Epithelial cell of prostate (primary cell): ENCODE data around the gene KCNK4.

Experiments
- DNase-seq: peaks from one replicate; pipeline ENCODE4 v3.0.0-alpha.2; 2011; ENCODE audit warnings: low read depth, low spot score
- H3K27ac ChIP-seq: fragments of 450-650 bp; 2 replicates; pipeline ENCODE4 v1.5.1; 2017; ENCODE audit warnings: mild to moderate bottlenecking

Gene KCNK4

DNA sequence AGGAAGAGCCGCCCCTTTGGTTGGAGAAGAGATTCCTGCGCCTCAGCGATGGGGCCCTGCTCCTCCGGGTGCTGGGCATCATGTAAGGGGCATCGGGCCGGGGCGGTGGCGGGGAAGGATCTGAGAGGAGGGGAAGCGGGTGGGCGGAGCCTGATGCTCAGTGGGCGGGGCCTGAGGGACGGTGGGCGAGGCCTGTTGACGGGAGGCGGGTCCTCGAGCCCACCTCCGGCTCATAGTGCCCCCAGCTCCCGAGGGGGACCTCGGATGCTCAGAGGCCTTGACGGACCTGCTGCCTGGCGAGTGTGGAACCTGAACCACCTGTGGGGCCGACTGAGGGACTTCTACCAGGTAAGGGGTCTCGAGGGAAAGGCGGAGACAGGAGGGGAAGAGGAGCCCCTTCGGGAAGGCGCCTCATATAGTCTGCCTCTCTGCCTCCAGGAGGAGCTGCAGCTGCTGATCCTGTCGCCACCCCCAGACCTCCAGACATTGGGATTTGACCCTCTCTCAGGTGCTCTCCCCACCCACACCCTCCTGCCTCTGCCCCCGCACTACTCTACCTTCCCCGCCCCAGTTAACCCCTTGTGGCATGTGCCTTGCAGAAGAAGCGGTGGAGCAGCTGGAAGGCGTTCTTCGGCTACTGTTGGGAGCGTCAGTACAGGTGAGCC lies 49.7 kb downstream of the KCNK4 start:
- no peak overlapping the region for H3K27ac ChIP-seq
- no peak for DNase-seq

DNA sequence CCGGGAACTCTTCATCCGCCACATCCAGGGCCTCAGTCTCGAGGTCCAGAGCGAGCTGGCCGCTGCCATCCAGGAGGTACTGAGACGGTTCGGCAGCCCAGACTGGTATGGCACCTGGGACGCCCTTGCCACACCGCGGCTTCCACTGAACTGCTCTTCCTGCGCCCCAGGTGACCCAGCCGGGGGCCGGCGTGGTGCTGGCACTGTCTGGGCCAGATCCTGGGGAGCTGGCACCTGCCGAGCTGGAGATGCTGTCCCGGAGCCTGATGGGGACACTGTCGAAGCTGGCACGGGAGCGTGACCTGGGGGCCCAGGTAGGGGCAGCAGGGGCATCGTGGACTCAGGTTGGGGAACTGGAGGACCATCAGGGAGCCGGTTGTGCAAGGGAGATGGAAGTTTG lies 50.3 kb downstream of the KCNK4 start:
- H3K27ac ChIP-seq: no peak overlapping the region
- DNase-seq: no peak

- DNase-seq: peak; percentile 69
- peak overlapping the region; percentile 69 for H3K27ac ChIP-seq
These were observed 51.0 kb downstream of the KCNK4 start for GRCh38 chr11:64341851-64342791.

DNA sequence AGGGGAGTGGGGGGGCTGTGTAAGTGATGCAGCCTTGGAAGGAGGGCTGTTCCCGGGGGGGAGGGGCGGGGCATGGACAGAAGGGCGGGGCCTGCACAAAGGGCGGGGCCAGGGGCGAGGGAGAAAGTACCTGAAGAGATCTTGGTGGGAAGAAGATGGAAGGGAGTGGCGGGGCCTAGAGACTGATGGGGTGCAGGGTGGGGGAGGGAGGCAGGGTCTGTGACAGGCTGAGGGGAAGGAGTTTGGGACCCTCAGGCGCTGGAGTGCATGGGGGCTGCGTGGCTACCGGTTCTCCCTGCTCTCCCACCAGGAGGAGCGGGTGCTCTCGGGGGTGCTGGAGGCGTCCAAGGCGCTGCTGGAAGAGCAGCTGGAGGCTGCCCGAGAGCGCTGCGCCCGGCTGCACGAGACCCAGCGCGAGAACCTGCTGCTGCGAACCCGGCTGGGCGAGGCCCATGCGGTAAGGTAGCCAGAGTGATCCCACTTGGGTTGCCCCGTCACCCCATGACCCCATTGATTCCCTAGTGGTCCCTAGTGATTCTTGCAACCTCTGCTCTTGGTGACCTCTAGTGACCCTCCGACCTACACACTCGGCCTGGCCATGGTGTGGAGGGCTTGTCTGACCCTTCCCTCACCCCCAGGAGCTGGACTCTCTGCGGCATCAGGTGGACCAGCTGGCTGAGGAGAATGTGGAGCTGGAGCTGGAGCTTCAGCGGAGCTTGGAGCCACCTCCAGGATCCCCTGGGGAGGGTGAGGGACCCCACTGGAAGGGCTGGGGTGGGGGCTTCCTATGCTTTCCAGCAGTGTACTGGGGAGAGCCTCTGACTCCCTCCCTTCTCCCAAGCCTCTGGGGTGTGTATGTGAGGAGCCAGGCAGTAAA lies 52.0 kb downstream of the KCNK4 start:
- no peak for DNase-seq
- peak overlapping the region; percentile 69 for H3K27ac ChIP-seq

DNA sequence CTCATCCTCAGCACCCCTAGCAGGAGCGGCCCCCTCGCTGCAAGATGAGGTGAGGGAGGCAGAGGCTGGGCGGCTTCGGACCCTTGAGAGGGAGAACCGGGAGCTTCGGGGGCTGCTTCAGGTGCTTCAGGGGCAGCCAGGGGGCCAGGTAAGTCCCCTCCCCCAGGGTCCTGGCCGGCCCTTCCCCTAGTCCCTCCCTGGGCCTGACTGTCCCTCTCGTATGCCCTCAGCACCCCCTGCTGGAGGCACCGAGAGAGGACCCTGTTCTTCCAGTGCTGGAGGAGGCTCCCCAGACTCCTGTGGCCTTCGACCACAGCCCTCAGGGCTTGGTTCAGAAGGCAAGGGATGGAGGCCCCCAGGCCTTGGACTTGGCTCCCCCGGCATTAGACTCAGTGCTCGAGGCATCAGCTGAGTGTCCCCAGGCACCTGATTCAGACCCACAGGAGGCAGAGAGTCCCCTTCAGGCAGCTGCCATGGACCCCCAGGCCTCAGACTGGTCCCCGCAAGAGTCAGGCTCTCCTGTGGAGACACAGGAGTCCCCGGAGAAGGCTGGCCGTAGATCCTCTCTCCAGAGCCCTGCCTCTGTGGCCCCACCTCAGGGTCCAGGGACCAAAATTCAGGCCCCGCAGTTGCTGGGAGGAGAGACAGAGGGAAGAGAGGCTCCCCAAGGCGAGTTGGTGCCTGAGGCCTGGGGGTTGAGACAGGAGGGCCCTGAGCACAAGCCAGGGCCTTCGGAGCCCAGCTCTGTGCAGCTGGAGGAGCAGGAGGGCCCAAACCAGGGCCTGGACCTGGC lies 52.9 kb downstream of the KCNK4 start:
- no peak for DNase-seq
- H3K27ac ChIP-seq: no peak overlapping the region

- H3K27ac ChIP-seq: no peak overlapping the region
- no peak for DNase-seq
These were observed 53.7 kb downstream of the KCNK4 start for GRCh38 chr11:64344787-64345186.

- DNase-seq: no peak
- H3K27ac ChIP-seq: peak overlapping the region; percentile 54
These were observed 56.2 kb downstream of the KCNK4 start for GRCh38 chr11:64347193-64347867.

GRCh38 chr11:64348383-64349024 lies 57.4 kb downstream of the KCNK4 start:
- peak overlapping the region; percentile 54 for H3K27ac ChIP-seq
- no peak for DNase-seq

- H3K27ac ChIP-seq: no peak overlapping the region
- no peak for DNase-seq
These were observed 57.9 kb downstream of the KCNK4 start for GRCh38 chr11:64349025-64349387.

GRCh38 chr11:64349404-64349803 lies 58.3 kb downstream of the KCNK4 start:
- DNase-seq: no peak

More at GRCh38 chr11:64349404-64349803, 58.3 kb downstream of the KCNK4 start:
- H3K27ac ChIP-seq: no peak overlapping the region
